KMS-11 (cell line): ENCODE results near the gene ZNF431.

ENCODE experiments used
- H2AFZ ChIP-seq: fragments of 200-600 bp; sonication (generic); 2 replicates; pipeline ENCODE4 v1.6.1; 2016; ENCODE audit warnings: antibody characterized with exemption, mixed run types, low read depth
- H3K27ac ChIP-seq: fragments of 200-600 bp; sonication (generic); 2 replicates; pipeline ENCODE4 v1.6.1; 2016; ENCODE audit warnings: mild to moderate bottlenecking, mixed run types
- H3K27me3 ChIP-seq: fragments of 200-600 bp; sonication (generic); 2 replicates; pipeline ENCODE4 v1.6.1; 2017; ENCODE audit warnings: mild to moderate bottlenecking, low read depth, mixed run types, moderate library complexity; ENCODE audit not compliant: insufficient read depth
- H3K36me3 ChIP-seq: fragments of 200-600 bp; sonication (generic); 2 replicates; pipeline ENCODE4 v1.6.1; 2017; ENCODE audit warnings: mild to moderate bottlenecking, mixed run types; ENCODE audit not compliant: insufficient read depth
- H3K4me1 ChIP-seq: fragments of 200-600 bp; sonication (generic); 2 replicates; pipeline ENCODE4 v1.6.1; 2016; ENCODE audit warnings: mild to moderate bottlenecking, low read depth, mixed run types; ENCODE audit not compliant: poor library complexity, severe bottlenecking
- H3K4me2 ChIP-seq: fragments of 200-600 bp; sonication (generic); 2 replicates; pipeline ENCODE4 v1.7.0; 2016; ENCODE audit warnings: mild to moderate bottlenecking, mixed run types
- H3K4me3 ChIP-seq: fragments of 200-600 bp; sonication (generic); IDR thresholded peaks from 2 replicates; pipeline ENCODE4 v1.6.1; 2017; ENCODE audit warnings: low read depth, low read length, mixed read lengths; ENCODE audit not compliant: insufficient read depth
- H3K79me2 ChIP-seq: fragments of 200-600 bp; sonication (generic); 2 replicates; pipeline ENCODE4 v1.6.1; 2016; ENCODE audit warnings: low read depth, mixed run types; ENCODE audit not compliant: insufficient read depth
- H3K9ac ChIP-seq: fragments of 200-600 bp; sonication (generic); 2 replicates; pipeline ENCODE4 v1.6.1; 2016; ENCODE audit warnings: mild to moderate bottlenecking, mixed run types
- H4K20me1 ChIP-seq: fragments of 200-600 bp; sonication (generic); 2 replicates; pipeline ENCODE4 v1.6.1; 2016; ENCODE audit warnings: mild to moderate bottlenecking, mixed run types; ENCODE audit not compliant: insufficient read depth
- CTCF ChIP-seq: fragments of 200-600 bp; sonication (generic); conservative IDR thresholded peaks from 2 replicates; pipeline ENCODE4 v1.6.1; 2017; ENCODE audit warnings: low read depth, mild to moderate bottlenecking, antibody characterized with exemption, low read length, moderate library complexity, mixed read lengths

Gene ZNF431

GRCh38 chr19:21238670-21239069 lies 96.8 kb downstream of the ZNF431 start:
- TF ChIP-seq CTCF = no peak
- Histone ChIP-seq H3K27me3 (no peaks in the 10 kb centered on the region), H3K4me2 (no peak overlapping the region), H3K9ac (no peak overlapping the region), H3K4me1 (no peaks in the 10 kb centered on the region), H3K27ac (no peak overlapping the region), H2AFZ (no peak overlapping the region), H3K79me2 (no peaks in the 10 kb centered on the region), H3K4me3 (no peak overlapping the region), H3K36me3 (no peaks in the 10 kb centered on the region), H4K20me1 (no peaks in the 10 kb centered on the region)
